HepG2 (cell line): ENCODE results near the gene TAF1A.

Source experiments
- DNMT1 ChIP-seq: sonication (generic); formaldehyde crosslinking; IDR thresholded peaks from 2 replicates; pipeline ENCODE4 v1.5.1; 2020; ENCODE audit warnings: mild to moderate bottlenecking, missing genetic modification reagents
- JUND ChIP-seq: sonication (generic); formaldehyde crosslinking; IDR thresholded peaks from 2 replicates; pipeline ENCODE4 v1.8.0; 2022; ENCODE audit warnings: mild to moderate bottlenecking, missing genetic modification reagents
- POLR2A ChIP-seq, 2 experiments: IDR thresholded peaks; 2 replicates each; pipeline ENCODE4 v1.6.1; 2011; ENCODE audit warnings: low read depth in 2 of 2, low read length in 2 of 2, mild to moderate bottlenecking in 1 of 2, moderate library complexity in 1 of 2; ENCODE audit not compliant: insufficient read depth in 1 of 2
- RELA ChIP-seq: sonication (generic); formaldehyde crosslinking; IDR thresholded peaks from 2 replicates; pipeline ENCODE4 v1.4.0; 2020; ENCODE audit warnings: missing genetic modification reagents
- SMAD1 ChIP-seq: sonication (generic); formaldehyde crosslinking; IDR thresholded peaks from 2 replicates; pipeline ENCODE4 v1.4.0; 2020; ENCODE audit warnings: missing genetic modification reagents, low read depth, mild to moderate bottlenecking, borderline replicate concordance
- TBP ChIP-seq: sonication (generic); formaldehyde crosslinking; IDR thresholded peaks from 2 replicates; pipeline ENCODE4 v1.5.0; 2020; ENCODE audit warnings: missing genetic modification reagents
- ZFP36 ChIP-seq: fragments of 150-350 bp; IDR thresholded peaks from 2 replicates; pipeline ENCODE4 v1.6.1; 2018; ENCODE audit warnings: borderline replicate concordance, low read length, low read depth; ENCODE audit not compliant: partially characterized antibody
- ZHX1 ChIP-seq: sonication (generic); formaldehyde crosslinking; IDR thresholded peaks from 2 replicates; pipeline ENCODE4 v1.8.1; 2022; ENCODE audit warnings: low read depth, mild to moderate bottlenecking, missing genetic modification reagents
- ZNF629 ChIP-seq: sonication (generic); formaldehyde crosslinking; conservative IDR thresholded peaks from 2 replicates; pipeline ENCODE4 v1.5.0; 2020; ENCODE audit warnings: missing genetic modification reagents
- ZNF720 ChIP-seq: sonication (generic); formaldehyde crosslinking; IDR thresholded peaks from 2 replicates; pipeline ENCODE4 v1.4.0; 2020; ENCODE audit warnings: missing genetic modification reagents
- ZNF850 ChIP-seq: sonication (generic); formaldehyde crosslinking; conservative IDR thresholded peaks from 2 replicates; pipeline ENCODE4 v1.9.0; 2021; ENCODE audit warnings: mild to moderate bottlenecking, missing genetic modification reagents
- TF ChIP-seq, protein P1 (sequence below): sonication (generic); formaldehyde crosslinking; IDR thresholded peaks from 2 replicates; pipeline ENCODE4 v1.5.0; 2020; ENCODE audit warnings: mild to moderate bottlenecking, missing genetic modification reagents, moderate library complexity

- TF ChIP-seq TBP (CRISPR knock-in tag), result no peak
- no peak for TF ChIP-seq DNMT1 (CRISPR knock-in tag)
- no peak for TF ChIP-seq JUND (CRISPR knock-in tag)
- TF ChIP-seq ZNF720 (CRISPR knock-in tag), result no peak
- TF ChIP-seq RELA (CRISPR knock-in tag), result no peak
- no peak for TF ChIP-seq ZHX1 (CRISPR knock-in tag)
- no peak for TF ChIP-seq ZFP36
- TF ChIP-seq, protein P1, sequence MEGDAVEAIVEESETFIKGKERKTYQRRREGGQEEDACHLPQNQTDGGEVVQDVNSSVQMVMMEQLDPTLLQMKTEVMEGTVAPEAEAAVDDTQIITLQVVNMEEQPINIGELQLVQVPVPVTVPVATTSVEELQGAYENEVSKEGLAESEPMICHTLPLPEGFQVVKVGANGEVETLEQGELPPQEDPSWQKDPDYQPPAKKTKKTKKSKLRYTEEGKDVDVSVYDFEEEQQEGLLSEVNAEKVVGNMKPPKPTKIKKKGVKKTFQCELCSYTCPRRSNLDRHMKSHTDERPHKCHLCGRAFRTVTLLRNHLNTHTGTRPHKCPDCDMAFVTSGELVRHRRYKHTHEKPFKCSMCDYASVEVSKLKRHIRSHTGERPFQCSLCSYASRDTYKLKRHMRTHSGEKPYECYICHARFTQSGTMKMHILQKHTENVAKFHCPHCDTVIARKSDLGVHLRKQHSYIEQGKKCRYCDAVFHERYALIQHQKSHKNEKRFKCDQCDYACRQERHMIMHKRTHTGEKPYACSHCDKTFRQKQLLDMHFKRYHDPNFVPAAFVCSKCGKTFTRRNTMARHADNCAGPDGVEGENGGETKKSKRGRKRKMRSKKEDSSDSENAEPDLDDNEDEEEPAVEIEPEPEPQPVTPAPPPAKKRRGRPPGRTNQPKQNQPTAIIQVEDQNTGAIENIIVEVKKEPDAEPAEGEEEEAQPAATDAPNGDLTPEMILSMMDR (CRISPR knock-in tag), result no peak
- TF ChIP-seq SMAD1 (CRISPR knock-in tag), result no peak
- TF ChIP-seq ZNF629, result no peak
- TF ChIP-seq POLR2A (IDR thresholded peaks at IDR 0.05; ENCODE audit: insufficient read depth in 1 of 2, low read depth in 2 of 2, low read length in 2 of 2), result no peak
- TF ChIP-seq ZNF850 (CRISPR knock-in tag), result no peak
Observed at GRCh38 chr1:222522105-222522915, 67.4 kb downstream of the TAF1A start.
